Measurements from ENCODE around the gene SPACA6. TPM values are rescaled to one million over a fixed set of nuclear protein-coding genes. Genes with fewer than 3 reads are reported as not detected.
A peak's percentile ranks its signal among the peaks of the same experiment; 100 is the strongest.

The SPACA6 gene
- total and polyA plus RNA-seq, 11 donors: 2.9 to 16.8 (median 10.2) TPM

DNA sequence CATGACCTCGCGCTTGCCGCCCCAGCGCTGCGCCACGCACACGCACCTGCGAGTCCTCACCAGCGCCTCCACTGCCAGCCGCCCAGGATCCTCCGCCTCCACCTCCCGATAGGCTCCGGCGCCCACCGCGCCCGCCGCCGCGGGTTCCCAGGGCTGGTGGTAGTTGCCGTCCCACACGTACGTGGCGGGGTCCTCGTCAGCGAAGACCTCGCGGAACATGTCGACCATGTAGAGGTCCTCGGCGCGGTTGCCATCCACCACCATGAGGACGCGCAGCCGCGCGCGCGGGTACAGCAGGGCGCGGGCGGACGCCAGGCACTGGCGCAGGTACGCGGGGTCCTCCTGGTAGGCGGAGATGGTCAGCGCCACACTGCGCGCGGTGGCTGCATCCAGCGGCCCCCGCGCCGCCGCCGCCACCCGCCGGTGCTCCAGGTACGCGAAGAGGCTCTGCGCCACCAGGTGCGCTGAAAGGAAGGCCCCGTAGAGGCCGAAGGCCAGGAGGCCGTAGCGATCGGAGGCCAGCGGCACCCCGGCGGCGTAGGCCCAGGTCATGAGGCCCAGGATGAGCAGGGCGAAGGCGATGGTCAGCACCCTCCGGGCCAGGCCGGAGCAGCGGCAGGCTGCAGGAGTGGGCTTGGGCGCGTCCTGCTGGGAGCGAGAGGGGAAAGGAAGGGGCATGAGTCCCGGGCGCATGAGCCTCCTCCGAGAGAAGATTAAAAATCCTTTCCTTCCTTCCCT is 26.3 kb downstream of the SPACA6 start:
- peaks cover 0 to 13% (median 4%) of the 10 kb centered on the region in 12 donors for H3K4me1 ChIP-seq
- WGBS, 4 donors: 2 to 7% (median 5%) methylated on average over 41 to 83 of the region's 83 CpGs
- DNase-seq (no peak), ATAC-seq (peak in 1 of 4 donors; percentile 18)
- H3K4me3 ChIP-seq: peak overlapping the region in 11 of 12 donors; percentile 3 to 49 (median 34)
- H3K9me3 ChIP-seq: no peaks in the 10 kb centered on the region
- H3K36me3 ChIP-seq: no peaks in the 10 kb centered on the region
- peaks cover 14 to 82% (median 44%) of the 10 kb centered on the region in 9 donors for H3K27me3 ChIP-seq
- TF ChIP-seq, protein P1, sequence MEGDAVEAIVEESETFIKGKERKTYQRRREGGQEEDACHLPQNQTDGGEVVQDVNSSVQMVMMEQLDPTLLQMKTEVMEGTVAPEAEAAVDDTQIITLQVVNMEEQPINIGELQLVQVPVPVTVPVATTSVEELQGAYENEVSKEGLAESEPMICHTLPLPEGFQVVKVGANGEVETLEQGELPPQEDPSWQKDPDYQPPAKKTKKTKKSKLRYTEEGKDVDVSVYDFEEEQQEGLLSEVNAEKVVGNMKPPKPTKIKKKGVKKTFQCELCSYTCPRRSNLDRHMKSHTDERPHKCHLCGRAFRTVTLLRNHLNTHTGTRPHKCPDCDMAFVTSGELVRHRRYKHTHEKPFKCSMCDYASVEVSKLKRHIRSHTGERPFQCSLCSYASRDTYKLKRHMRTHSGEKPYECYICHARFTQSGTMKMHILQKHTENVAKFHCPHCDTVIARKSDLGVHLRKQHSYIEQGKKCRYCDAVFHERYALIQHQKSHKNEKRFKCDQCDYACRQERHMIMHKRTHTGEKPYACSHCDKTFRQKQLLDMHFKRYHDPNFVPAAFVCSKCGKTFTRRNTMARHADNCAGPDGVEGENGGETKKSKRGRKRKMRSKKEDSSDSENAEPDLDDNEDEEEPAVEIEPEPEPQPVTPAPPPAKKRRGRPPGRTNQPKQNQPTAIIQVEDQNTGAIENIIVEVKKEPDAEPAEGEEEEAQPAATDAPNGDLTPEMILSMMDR (IDR thresholded peaks at IDR 0.05): no peak
- TF ChIP-seq POLR2A (IDR thresholded peaks at IDR 0.05): no peak
- H3K27ac ChIP-seq: no peak overlapping the region
- intact Hi-C loops (cut with DNase I): loop anchor here in 2 of 10 donors (2.0 to 10.0 kb wide), 2 partner anchors 59 to 85 kb away; no protein-coding TSS in a partner anchor

DNA sequence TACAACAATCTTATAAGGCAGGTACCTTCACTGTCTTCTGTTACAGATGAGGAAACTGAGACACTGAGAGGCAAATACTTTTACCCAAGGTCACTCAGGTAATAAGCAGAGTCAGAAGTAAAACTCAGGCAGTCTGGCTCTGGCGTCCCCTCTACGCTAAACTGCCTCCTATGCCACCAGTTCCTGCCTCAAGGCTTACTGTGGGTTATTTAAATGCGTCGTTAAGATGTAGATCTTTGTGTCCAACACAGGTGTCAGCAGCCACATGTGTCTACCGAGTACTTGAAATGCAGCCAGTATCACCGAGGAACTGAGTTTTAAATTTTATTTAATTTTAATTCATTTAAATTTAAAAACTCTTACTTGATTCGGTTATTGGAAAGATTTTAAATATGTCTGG is 28.8 kb downstream of the SPACA6 start:
- Histone ChIP-seq H3K4me1 (peaks cover 0 to 18% (median 4%) of the 10 kb centered on the region in 12 donors), H3K27ac (no peak overlapping the region), H3K27me3 (peaks cover 14 to 85% (median 56%) of the 10 kb centered on the region in 9 donors), H3K36me3 (no peaks in the 10 kb centered on the region), H3K9me3 (no peaks in the 10 kb centered on the region), H3K4me3 (no peak overlapping the region)
- ATAC-seq (no peak), DNase-seq (no peak)
- 68 to 77% (median 74%) methylated on average over 7 of the region's 7 CpGs for WGBS, 4 donors
- intact Hi-C loops (cut with DNase I): no loop called here
- TF ChIP-seq POLR2A (IDR thresholded peaks at IDR 0.05): no peak
- TF ChIP-seq, protein P1 (IDR thresholded peaks at IDR 0.05): no peak

DNA sequence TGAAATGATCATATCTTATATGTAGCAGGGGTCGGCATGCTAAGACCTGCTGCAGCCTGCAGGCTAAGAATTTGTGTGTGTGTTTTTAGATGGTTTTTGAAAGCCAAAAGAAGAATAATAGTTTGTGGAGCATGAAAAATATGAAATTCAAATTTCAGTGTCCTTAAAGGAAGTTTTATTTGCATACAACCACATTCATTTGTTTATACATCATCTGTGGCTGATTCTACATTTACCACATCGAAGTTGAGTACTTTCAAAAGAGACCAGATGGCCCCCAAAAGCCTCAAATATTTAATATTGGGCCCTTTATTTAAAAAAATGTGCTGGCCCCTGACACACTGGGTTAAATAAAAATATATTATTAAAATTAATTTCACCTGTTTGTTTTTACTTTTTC is 29.4 kb downstream of the SPACA6 start:
- peaks cover 0 to 18% (median 4%) of the 10 kb centered on the region in 12 donors for H3K4me1 ChIP-seq
- TF ChIP-seq, protein P1 (IDR thresholded peaks at IDR 0.05): no peak
- TF ChIP-seq POLR2A (IDR thresholded peaks at IDR 0.05): no peak
- no peak overlapping the region for H3K27ac ChIP-seq
- ATAC-seq: no peak
- no peaks in the 10 kb centered on the region for H3K36me3 ChIP-seq
- intact Hi-C loops (cut with DNase I): no loop called here
- H3K9me3 ChIP-seq: no peaks in the 10 kb centered on the region
- H3K27me3 ChIP-seq: peaks cover 14 to 90% (median 62%) of the 10 kb centered on the region in 9 donors
- H3K4me3 ChIP-seq: peak overlapping the region in 2 of 12 donors; percentile 4 to 26
- WGBS, 4 donors: 65 to 77% (median 74%) methylated on average over 2 of the region's 2 CpGs
- DNase-seq: no peak

DNA sequence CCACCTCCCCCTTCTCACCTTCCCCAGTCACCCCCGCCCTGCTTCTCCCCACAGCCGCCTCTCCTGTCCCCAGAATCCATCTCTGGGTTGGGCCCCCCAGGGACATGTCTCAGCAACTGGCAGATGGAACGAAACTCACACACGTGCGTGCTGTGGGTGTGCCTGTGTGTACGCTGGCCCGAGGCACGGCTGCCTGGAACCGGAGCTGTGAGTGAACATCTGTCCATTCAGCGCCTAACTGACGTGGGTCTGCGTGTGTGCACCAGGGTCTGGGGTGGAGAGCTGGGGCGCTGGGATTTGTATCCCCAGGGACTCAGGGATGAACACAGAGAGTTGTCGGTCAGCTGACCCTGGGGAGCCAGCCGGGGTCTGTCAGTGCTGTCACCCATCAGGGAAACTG is 31.4 kb downstream of the SPACA6 start:
- H3K27me3 ChIP-seq: peaks cover 13 to 92% (median 49%) of the 10 kb centered on the region in 9 donors
- DNase-seq (peak in 1 of 5 donors; percentile 72), ATAC-seq (peak in 3 of 4 donors; percentile 27 to 46 (median 37))
- 31 to 65% (median 47%) methylated on average over 11 to 15 of the region's 15 CpGs for WGBS, 4 donors
- H3K4me3 ChIP-seq: no peak overlapping the region
- no peaks in the 10 kb centered on the region for H3K9me3 ChIP-seq
- peak overlapping the region in 1 of 12 donors; percentile 41 for H3K27ac ChIP-seq
- intact Hi-C loops (cut with DNase I): no loop called here
- TF ChIP-seq POLR2A (IDR thresholded peaks at IDR 0.05): no peak
- TF ChIP-seq, protein P1 (IDR thresholded peaks at IDR 0.05): no peak
- peaks cover 0 to 12% (median 1%) of the 10 kb centered on the region in 12 donors for H3K4me1 ChIP-seq
- H3K36me3 ChIP-seq: no peaks in the 10 kb centered on the region

All from heart left ventricle (tissue), 16 donors.